H1 (cell line): ENCODE measurements around the gene KIF3B. TPM values are rescaled to one million over a fixed set of nuclear protein-coding genes. Genes with fewer than 3 reads are reported as not detected.

Experiments
- CHD1 ChIP-seq: IDR thresholded peaks from 2 replicates; pipeline ENCODE4 v1.6.1; 2012; ENCODE audit warnings: low read depth, low read length, improper control_type of control experiment
- POLR2A ChIP-seq, 2 experiments: IDR thresholded peaks; 1 replicate in 1 of 2; 2 replicates in 1 of 2; pipeline ENCODE4 v1.6.1; 2011; ENCODE audit warnings: low read depth in 2 of 2, low read length in 2 of 2, mild to moderate bottlenecking in 2 of 2; ENCODE audit errors: control extremely low read depth in 1 of 2
- POU5F1 ChIP-seq: IDR thresholded peaks from 2 replicates; pipeline ENCODE4 v1.6.1; 2011; ENCODE audit warnings: low read depth, mild to moderate bottlenecking, low read length, moderate library complexity
- RFX5 ChIP-seq: IDR thresholded peaks from 2 replicates; pipeline ENCODE4 v1.6.1; 2011; ENCODE audit warnings: low read depth, low read length, improper control_type of control experiment, borderline replicate concordance
- RXRA ChIP-seq: IDR thresholded peaks from 2 replicates; pipeline ENCODE4 v1.6.1; 2011; ENCODE audit warnings: low read depth, mild to moderate bottlenecking, low read length, moderate library complexity; ENCODE audit not compliant: insufficient read depth
- SP2 ChIP-seq: IDR thresholded peaks from 2 replicates; pipeline ENCODE4 v1.6.1; 2012; ENCODE audit warnings: mild to moderate bottlenecking, low read length, inconsistent platforms
- TAF1 ChIP-seq: IDR thresholded peaks from 2 replicates; pipeline ENCODE4 v1.6.1; 2011; ENCODE audit warnings: mild to moderate bottlenecking, low read depth, low read length
- TCF12 ChIP-seq: IDR thresholded peaks from 2 replicates; pipeline ENCODE4 v1.6.1; 2011; ENCODE audit warnings: low read depth, mild to moderate bottlenecking, low read length
- TEAD4 ChIP-seq: IDR thresholded peaks from 2 replicates; pipeline ENCODE4 v1.6.1; 2012; ENCODE audit warnings: low read depth, low read length, inconsistent platforms, mixed read lengths
- polyA plus RNA-seq, 7 experiments: library from polyadenylated mRNA; depleted of rRNA in 3 of 7; stranded (reverse) in 5 of 7; unstranded in 2 of 7; fragments of >200 nt in 5 of 7; fragments of 200-250 nt in 2 of 7; gene quantifications; 1 replicate in 5 of 7; 2 replicates in 1 of 7; 4 replicates in 1 of 7; pipeline versions ENCODE4 v1.2.1 to v1.2.3, GENCODE V29; 2011 to 2013; ENCODE audit warnings: missing spikeins in 2 of 7, mixed read lengths in 2 of 7
- total RNA-seq: library from RNA; stranded (reverse); fragmentation: NEBNext Ultra II Directional; extraction: Animal tissue kit (Norgen Biotek cat#: 25700); gene quantifications from 2 replicates; pipeline ENCODE4 v1.2.1, GENCODE V29; 2021

The KIF3B gene
- total and polyA plus RNA-seq, 2 of the 8 experiments (the other 6 are each of a cell fraction or from before 2014, with no cell fraction given): 10.1 to 22.4 TPM

DNA sequence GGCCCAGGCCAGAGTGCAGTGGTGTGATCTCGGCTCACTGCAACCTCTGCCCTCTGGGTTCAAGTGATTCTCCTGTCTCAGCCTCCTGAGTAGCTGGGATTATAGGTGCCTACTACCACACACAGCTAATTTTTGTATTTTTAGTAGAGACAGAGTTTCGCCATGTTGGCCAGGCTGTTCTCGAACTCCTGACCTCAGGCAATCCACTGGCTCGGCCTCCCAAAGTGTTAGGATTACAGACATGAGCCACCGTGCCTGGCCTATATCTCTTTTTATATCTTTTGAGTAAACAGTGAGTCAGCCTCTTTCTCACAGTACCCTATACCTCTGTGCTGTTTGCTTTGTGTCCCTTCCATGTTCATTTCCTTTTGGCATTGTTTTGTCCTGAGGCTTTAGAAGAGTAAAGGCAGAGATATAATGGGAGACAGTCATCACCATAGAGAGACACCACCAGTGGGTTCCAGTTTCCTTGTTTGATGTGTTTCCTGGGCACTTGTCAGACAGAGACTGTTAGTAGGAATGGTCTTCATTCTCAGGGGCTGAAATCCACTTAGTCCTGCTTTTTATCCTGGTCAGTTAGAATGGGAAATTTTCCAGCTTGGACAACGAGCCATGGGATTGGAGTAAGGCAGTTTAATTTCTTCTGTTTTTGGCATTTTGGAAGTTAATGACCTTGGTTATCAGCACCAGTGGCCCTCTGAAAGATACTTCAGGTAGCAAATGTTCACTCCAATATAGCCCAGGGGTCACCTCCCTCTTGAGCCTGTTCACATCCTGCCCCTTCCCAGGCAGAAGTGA, 48.5 kb downstream of the KIF3B start (continued):
- TF ChIP-seq CHD1 (no peak), TCF12 (no peak), RFX5 (no peak), TEAD4 (no peak), SP2 (no peak), RXRA (no peak), POU5F1 (no peak), POLR2A (IDR thresholded peaks at IDR 0.05; ENCODE audit: control extremely low read depth in 1 of 2, low read depth in 2 of 2, low read length in 2 of 2) (no peak), TAF1 (no peak)
